ENCODE data around the gene RNF41.
A peak's percentile ranks its signal among the peaks of the same experiment; 100 is the strongest.
"Not testable (repeated sequence)": the region's sequence is repeated elsewhere in the genome, so short reads cannot be mapped to it uniquely, and the experiment has no call there.

The RNF41 gene

DNA sequence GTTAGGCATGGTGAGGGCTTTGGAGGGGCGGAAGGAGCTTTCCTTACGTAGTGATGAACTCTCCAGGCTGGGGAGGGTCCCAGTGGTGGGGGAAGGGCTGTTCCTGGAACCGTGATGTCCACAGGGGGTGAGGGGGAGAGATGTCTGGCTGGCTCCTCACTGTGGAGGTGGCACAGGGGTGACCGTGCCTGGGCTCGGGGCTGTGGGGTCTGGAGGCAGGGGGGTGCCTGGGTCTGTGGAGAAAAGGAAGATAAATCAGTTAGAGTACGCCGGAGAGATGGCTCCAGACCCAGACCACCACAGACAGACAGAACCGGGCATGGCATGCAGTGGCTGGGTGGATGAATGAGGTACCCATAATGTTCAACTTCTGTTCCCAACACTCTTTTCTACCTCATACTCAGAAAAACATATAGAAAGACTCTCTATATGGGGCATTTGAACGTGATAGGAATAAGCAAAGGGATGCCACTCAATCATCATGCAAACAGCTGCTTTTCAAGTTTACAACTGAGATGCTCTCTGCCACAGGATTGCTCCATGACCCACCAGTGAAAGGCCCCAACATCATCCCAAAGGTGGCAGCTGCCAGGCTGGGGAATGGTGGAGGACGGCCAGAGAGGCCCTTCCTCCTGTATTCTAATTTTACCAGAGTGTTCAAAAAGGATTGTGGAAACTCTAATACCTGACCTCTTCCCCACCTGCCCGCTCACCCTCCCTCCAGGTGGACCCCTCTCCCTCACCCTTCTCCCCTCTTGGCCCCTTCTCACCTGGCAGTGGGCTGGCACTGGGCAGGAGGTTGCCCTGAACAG is 58.0 kb downstream of the RNF41 start:
- no peak for DNase-seq

DNA sequence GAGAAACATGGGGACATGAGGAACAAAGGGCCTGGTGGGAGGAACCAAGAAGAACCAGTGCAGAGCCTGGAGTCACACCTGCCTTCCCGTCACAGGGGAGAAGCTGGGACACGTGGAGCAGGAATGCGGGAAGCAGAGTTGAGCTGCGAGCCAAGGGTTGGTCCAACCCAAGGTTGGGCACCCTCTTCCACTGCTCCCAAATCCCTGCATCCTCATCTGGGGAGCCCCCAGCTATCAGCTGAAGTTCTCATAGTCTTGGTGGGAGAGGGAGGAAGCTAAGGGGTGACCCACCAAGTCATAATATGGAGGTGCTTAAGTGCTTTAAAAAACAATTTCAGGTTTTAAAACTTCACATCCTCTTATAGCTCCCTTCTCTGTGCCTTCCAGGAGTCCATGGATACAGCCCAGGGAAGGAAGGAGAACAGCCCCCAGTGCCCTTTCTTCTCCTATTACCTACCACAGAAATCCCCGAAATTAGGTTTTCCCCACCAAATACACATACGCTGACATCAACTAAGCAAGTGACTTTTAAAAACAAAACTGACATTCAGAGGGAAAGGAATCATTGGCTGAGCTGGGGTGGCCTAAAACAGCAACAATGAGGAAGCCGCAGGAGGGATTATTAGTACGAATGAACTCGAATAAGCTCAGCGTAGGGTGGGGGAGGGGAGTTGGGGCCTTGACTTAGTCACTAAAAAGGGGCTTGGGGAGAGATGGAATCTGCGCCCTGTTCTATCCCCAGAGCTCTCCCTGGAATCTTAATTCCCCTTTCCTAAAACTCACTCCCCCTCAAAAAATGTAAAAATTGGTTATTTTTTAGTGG is 59.0 kb downstream of the RNF41 start:
- no peak for DNase-seq

DNA sequence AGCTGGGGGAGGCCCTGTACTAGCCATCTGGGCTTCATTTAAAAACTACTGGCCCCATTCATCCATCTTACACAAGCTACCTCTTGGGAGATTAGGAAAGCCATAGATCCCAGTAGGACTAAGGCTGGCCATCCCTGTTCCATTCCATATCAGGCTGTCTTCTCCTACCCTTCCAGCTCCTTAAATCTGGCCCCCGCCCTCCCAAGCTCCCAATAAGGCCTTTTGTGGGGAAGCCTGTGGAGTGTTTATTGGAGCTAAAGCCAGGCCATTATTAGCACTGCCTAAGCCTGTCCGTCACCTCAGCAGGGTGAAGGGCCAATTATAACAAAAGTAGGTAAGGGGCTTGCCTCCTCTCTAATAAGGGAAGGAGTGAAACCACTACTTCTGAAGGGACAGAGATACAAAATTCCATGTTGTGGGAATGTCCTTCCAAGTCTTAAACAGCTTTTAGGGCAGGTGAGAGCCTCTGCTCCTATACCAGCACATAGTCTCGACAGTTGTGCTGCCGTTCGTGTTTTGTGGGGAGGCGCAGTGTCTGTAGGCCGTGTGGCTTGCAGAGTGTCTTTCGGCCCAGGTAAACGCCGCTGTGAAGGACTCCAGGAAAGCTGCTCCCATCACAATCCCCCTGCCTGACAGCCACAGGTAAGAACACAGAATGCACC is 59.9 kb downstream of the RNF41 start:
- DNase-seq, result no peak

DNA sequence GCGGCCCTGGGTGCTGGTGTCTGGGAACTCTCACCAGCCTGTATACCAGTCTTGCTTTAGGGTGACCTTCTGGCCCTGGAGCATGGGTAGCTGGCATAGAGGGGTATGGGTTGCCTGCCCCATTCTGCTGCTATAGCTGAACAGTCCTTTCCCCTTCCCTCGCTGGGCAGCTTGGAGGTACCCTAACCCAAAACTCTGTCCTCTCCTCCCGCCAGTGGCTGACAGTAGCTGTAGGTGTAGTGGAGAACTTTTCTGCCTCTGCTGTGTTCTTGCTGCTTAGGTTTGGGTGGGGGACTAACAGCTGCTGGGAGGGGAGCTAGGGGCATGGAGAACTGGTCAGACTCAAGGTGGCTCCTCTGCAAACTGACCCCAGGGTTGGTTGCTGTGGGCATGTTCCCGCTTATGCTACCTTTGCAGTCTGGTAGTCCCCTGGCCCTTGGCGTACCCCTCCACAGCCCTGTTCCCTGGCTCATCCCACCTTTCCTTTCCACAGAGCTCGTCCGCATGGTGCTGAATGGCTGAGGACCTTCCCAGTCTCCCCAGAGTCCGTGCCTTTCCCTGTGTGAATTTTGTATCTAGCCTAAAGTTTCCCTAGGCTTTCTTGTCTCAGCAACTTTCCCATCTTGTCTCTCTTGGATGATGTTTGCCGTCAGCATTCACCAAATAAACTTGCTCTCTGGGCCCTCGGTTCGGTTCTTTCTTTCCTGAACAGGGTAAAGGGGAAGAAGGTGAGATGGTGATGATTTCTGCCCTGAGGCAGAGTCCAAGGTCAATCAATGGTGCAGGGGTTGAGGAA is 60.6 kb downstream of the RNF41 start:
- DNase-seq, result no peak

DNA sequence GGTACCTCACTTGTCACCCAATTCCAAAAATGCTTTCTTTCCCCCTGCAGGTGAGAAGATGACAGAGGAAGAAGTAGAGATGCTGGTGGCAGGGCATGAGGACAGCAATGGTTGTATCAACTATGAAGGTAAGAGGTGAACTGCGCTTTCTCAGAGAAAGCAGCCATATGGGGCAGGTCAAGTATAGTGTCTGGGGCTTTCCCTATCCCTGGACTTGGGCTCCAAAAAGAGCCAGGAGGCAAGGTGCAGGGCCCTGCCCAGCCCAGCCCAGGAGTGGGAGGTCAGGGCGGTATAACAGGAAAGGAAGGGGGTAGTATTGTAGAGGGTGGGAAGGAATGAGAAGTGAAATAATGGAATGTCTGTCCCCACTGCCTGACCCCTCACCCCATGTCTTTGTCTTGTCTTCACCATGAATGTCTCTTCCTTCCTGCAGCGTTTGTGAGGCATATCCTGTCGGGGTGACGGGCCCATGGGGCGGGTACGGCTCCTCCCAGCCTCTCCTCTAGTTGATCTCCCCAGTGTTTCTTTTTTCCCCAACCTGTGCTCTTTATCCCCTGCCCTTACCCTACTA is 61.4 kb downstream of the RNF41 start:
- DNase-seq, result peak in 1 of 2 experiments; percentile 17

DNA sequence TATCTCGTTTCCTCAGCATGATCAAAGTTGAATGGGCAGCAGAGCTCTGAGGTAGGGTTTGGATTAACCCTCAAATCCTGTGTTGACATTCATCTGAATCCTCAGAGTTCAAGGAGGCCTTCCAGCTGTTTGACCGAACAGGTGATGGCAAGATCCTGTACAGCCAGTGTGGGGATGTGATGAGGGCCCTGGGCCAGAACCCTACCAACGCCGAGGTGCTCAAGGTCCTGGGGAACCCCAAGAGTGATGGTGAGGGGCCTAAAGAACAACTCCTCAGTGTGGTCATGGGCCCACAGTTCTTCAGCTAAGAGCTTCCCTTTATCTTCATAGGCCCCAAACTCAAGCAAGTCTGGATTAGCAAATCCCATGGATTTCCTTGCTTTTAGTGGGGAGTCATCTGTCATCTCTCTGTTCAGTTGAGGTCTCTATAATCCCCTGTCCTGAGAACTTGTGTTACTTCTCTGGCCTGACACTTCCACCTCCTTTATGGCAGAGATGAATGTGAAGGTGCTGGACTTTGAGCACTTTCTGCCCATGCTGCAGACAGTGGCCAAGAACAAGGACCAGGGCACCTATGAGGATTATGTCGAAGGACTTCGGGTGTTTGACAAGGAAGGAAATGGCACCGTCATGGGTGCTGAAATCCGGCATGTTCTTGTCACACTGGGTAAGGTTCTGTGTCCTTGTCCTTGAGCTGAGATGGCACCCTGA is 62.1 kb downstream of the RNF41 start:
- DNase-seq, result peak in 1 of 2 experiments; percentile 17

DNA sequence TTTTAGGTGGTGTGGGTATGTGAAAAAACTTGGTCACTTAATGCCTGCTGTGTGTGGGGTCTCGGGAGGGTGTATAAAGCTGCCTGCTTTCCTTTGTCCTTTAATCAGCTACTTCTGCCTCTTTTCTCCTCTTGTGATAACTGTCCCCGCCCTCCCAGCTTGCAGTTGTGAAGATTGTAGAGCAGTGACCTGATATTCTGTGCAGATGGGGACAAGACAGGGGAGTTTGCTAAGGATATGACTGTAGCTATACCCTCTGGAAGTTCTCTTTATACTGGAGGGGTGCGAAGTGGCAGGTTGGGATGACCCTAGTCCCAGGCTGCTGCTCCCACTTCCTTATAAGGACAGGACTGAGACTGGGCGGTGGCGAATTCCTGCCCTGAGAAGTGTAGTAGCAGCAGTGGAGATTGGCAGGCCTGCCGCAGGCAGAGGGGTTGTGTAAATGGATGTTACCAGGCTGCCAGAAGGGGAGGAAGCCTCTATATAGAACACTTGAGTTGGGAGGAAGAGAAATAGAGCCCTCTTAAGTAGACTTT is 62.7 kb downstream of the RNF41 start:
- DNase-seq, result peak in 1 of 2 experiments; percentile 56

DNA sequence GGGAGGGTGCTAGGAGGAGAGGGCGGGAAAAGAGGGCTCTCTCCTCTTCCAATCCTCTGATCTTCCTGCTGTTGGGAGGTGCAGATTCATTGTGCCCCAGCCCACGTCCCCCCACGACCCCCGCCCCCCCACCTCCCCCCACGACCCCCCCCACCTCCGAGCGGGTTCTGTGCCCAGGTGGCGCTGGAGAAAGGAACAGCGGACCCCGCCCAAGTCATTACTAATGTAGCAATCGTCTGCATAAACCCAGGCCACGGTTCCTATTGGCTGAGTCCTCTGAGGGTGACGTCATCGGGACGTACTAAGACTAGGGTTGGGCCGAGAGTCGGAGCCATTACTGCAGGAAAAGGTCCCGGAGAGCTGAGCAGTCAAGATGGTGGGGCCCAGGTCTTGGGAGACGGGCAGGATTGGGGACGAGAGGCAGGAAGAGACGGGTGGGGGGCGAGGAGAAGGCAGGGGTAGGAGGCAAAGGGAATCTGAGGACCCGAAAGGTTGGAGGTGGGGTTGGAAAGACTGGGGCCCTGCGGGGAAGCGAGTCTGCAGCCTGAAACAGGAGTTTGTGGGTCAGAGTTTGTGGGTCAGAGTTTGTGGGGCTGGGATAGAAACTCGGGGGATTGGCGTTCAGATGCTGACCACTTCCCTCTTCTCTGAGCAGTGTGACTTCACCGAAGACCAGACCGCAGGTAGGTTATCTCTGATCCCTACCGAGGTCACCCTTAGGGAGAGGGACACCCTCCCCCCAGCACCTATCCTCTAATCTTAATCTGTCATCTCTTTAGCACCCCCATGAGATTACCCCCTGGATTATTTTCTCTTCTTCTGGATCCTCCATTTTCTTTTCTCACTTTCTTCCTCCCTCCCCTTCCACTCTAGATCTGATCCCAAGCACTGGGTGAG is 63.4 kb downstream of the RNF41 start, which contains the start of gene MYL6:
MYL6 (plus strand) TSS at position 331 of the 897 bp plus-strand sequence; CDS start at position 374, 43 bp downstream.
- peak; percentile 99 for DNase-seq

DNA sequence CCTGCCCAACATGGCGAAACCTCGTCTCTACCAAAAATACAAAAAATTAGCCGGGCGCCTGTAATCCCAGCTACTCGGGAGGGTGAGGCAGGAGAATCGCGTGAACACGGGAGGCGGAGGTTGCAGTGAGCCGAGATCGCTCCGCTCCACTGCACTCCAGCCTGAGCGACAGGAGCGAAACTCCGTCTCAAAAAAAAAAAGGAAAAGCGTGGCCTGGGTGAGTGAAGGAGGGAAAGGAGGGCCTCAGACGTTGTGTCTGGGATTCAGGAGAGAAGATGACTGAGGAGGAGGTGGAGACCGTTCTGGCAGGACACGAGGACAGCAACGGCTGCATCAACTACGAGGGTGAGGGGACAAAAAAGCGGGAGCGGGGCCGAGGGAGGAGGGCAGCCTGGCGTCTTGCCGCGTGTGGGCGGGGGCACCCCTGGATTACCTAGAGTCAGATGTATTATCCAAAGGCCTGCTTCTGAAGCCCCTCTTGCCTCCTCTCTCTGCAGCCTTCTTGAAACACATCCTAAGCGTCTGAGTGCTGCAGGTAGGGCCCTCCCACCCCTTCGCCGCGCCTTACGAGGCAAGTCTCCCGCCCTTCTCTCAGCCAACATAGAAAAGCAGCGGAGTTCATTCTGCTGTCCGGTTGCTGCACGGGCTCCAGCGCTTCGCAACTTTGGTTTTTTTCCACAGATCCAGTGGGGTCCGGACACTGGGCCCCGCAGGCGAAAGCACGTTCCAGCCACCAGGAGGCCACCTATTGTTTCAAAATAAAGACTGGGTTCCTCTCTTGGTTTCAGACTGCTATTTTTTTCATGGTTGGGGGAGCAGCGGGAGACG is 64.3 kb downstream of the RNF41 start:
- peak; percentile 80 to 84 for DNase-seq

DNA sequence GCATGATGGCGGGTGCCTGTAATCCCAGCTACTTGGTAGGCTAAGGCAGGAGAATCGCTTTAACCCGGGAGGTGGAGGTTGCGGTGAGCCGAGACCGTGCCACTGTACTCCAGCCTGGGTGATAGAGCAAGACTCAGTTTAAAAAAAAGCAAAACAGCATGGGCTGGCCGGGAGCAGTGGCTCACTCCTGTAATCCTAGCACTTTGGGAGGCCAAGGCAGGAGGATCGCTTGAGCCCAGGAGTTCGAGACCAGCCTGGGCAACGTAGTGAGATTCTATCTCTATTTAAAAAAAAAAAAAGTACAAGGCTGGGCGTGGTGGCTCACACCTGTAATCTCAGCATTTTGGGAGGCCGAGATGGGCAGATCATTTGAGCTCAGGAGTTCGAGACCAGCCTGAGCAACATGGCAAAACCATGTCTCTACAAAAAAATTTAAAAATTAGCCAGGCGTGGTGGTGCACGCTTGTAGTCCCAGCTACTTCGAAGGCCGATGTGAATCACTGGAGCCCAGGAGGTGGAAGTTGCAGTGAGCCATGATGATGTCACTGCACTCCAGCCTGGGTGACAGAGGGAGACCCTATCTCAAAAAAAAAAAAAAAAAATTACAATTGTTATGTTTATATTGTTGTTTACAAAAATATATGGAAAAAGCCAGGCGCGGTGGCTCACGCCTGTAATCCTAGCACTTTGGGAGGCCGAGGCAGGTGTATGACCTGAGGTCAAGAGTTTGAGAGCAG is 65.1 kb downstream of the RNF41 start:
- DNase-seq, result not testable (repeated sequence)

DNA sequence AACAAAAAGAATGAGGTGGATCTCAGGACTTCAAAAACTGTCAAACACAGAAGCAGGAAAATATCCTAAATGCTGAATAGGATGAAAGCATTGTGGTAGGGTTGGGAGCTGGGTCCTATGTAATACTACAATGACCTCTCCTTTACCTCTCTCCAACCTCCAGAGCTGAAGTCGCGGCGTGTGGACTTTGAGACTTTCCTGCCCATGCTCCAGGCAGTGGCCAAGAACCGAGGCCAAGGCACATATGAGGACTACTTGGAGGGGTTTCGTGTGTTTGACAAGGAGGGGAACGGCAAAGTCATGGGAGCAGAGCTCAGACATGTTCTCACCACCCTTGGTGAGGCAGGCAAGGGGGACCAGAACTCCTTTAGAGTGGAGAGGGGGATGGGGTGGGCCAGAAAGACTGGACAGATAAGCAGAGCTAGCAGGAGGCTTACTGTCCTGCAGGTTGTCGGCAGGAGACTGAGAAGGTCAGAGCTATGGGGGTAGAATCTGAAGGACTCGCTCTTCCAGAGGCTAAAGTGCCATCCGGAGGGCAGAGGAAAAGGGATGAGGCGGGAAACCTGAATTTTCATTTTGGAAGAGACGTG is 66.4 kb downstream of the RNF41 start:
- DNase-seq, result no peak

DNA sequence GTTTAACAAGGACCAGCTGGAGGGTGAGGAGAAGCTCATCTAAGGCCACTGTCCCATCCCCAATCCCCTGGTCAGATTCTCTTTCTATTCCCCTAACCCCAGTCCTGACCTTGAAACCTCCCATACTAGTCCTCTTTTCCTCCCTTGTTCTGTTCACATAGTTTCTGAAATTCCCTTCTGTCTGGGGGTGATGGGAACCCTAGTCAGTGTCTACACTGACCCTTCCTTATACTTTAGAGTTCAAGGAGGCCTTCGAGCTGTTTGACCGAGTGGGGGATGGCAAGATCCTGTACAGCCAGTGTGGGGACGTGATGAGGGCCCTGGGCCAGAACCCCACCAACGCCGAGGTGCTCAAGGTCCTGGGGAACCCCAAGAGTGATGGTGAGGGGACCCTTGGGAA is 66.9 kb downstream of the RNF41 start:
- no peak for DNase-seq

DNA sequence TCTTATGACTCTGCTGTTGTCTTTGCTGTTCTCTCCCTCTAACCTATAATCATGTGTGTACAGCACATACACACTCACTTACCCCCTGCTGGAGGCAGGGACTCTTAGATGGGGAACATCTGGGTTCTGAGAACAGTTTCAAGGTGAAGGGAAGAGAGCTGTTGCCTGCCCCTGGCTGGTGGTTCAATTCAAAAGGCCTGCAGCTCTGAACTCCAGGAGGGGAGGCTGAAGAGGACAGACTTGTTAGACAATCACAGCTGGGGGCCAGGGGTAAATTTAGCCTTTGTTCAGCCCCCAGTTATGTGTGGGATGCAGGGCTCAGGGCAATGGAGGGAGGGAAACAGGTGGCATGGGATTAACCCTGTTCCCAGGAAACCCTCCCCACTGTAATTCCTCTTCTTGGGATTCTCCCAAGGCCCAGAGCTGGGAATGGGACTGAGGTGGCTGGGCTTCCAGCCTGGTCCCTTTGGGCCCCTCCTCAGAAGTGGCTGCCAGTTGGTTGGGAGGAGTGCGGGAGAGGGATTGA is 67.4 kb downstream of the RNF41 start:
- peak in 1 of 2 experiments; percentile 27 for DNase-seq

DNA sequence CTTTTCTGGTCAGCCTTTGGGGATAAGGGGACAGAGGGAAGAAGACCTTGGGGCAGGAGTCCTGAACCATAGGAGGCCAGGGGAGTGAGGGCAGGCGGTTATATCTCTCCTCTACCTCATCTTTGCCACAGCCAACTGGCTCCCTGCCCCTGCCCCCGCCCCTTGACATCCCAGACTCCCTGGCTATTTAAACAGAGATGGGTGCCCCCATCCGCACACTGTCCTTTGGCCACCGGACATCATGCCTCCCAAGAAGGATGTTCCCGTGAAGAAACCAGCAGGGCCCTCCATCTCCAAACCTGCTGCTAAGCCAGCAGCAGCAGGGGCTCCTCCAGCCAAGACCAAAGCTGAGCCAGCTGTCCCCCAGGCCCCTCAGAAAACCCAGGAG is 68.0 kb downstream of the RNF41 start:
- DNase-seq, result no peak

DNA sequence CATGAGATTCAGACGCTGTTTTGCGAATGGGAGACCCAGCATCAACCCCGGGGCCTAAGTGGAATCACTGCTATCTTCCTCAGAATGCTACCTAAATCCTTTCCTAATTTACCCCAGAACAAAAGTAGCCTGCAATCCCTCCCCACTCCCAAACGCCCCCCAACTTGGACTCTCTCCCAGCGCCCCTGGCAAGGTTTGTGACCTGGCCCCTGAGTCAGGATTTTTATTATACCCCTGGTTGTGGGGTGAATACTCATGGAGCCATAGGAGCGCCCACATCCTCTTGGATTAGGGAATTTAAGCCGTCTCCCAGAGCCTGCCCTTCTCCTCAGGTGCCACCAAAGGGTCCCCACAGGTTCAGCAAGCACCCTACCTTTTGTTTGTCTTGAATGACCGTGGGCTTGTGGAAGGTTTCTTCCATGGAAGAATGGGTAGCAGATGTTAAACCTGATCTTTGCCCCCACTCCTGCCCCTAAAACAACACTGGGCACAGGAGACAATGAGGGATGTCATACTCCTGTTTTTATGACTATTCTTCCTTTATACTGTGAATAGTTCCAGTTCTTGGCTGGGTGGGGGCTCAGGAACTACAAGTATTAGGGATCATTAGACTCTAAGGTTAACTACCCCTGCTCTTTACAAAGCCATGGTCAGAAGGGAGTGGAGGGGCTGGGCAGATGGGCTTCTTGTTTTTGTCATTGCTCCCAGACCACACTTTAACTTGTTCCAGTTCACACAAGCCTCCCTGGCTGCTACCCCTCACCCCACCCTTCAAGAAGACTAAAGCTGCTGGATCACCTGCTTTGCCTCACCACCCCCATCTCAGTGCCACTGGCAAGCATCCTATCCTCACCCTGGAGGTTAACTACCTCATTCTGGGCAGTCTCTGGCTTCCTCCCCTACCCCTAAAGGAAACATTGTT is 68.7 kb downstream of the RNF41 start:
- no peak for DNase-seq

All from NCI-H2081 (cell line).